Endothelial cell of umbilical vein (primary cell): Measurements from ENCODE around the gene METTL8. TPM values are rescaled to one million over a fixed set of nuclear protein-coding genes. Genes with fewer than 3 reads are reported as not detected.

ENCODE experiments used
- BruUV-seq: library from RNA; stranded (reverse); fragments of 400-500 nt; replicated peaks from 2 replicates; lab custom pipeline; 2021; lab: Mats Ljungman, UMichigan
- CTCF ChIA-PET: fragments of 300-600, 350-600 bp; sonication (Branson Sonifier 250); formaldehyde crosslinking; loops from one replicate; lab custom pipeline; 2021; ENCODE audit warnings: antibody characterized with exemption, inconsistent platforms; lab: Charles Lee
- POLR2A ChIA-PET: fragments of 300-600, 350-600 bp; sonication (Branson Sonifier 250); formaldehyde crosslinking; loops from one replicate; lab custom pipeline; 2021; ENCODE audit warnings: antibody characterized with exemption, inconsistent platforms; lab: Charles Lee
- DNase-seq: peaks from one replicate; pipeline ENCODE4 v3.0.0-alpha.2; 2011; ENCODE audit warnings: low read depth, low spot score
- FAIRE-seq: peaks from 2 replicates; lab custom pipeline; 2011; peaks lifted over from hg19 to GRCh38; lab: Jason Lieb, UNC
- H2AFZ ChIP-seq: 2 replicates; pipeline ENCODE4 v1.6.0; 2012; ENCODE audit warnings: low read depth, low read length, control low read depth, inconsistent platforms
- H3K27ac ChIP-seq: 2 replicates; pipeline ENCODE4 v1.5.1; 2011; ENCODE audit warnings: low read depth, mild to moderate bottlenecking, control low read depth, low read length, moderate library complexity; ENCODE audit not compliant: insufficient read depth
- H3K27me3 ChIP-seq, 2 experiments: 2 replicates each; pipeline versions ENCODE4 v1.6.0 to v1.6.1; 2011; ENCODE audit warnings: low read length in 2 of 2, mixed read lengths in 1 of 2; ENCODE audit not compliant: control insufficient read depth in 2 of 2, insufficient read depth in 2 of 2
- H3K36me3 ChIP-seq, 2 experiments: 2 replicates in 1 of 2; 3 replicates in 1 of 2; pipeline ENCODE4 v1.5.1; 2011; ENCODE audit warnings: low read length in 2 of 2, mild to moderate bottlenecking in 1 of 2, moderate library complexity in 1 of 2; ENCODE audit not compliant: control insufficient read depth in 2 of 2, insufficient read depth in 2 of 2; ENCODE audit errors: extremely low read depth in 1 of 2
- H3K4me1 ChIP-seq: 3 replicates; pipeline ENCODE4 v1.5.1; 2011; ENCODE audit warnings: mild to moderate bottlenecking, low read length; ENCODE audit not compliant: control insufficient read depth, insufficient read depth; ENCODE audit errors: extremely low read depth
- H3K4me2 ChIP-seq: 2 replicates; pipeline ENCODE4 v1.6.1; 2011; ENCODE audit warnings: low read length, control low read depth, mixed read lengths; ENCODE audit not compliant: insufficient read depth
- H3K4me3 ChIP-seq, 3 experiments: fragments of 200-600 bp in 1 of 3; sonication (generic), shearing (Covaris generic) in 1 of 3; replicated peaks in 1 of 3; 2 replicates each; pipeline ENCODE4 v1.5.1; 2011 to 2016; ENCODE audit warnings: control low read depth in 3 of 3, low read length in 3 of 3, mild to moderate bottlenecking in 2 of 3, inconsistent platforms in 1 of 3, low read depth in 1 of 3, moderate library complexity in 1 of 3; ENCODE audit not compliant: insufficient read depth in 1 of 3
- H3K79me2 ChIP-seq: 2 replicates; pipeline ENCODE4 v1.6.0; 2012; ENCODE audit warnings: low read length, inconsistent platforms; ENCODE audit not compliant: control insufficient read depth, insufficient read depth
- H3K9ac ChIP-seq: replicated peaks from 2 replicates; pipeline ENCODE3; 2011; ENCODE audit warnings: low read length, control low read depth; ENCODE audit not compliant: insufficient read depth; ENCODE audit errors: extremely low read depth
- H3K9me1 ChIP-seq: replicated peaks from 3 replicates; pipeline ENCODE4 v1.6.0; 2011; ENCODE audit warnings: mild to moderate bottlenecking, low read length; ENCODE audit not compliant: control insufficient read depth, insufficient read depth; ENCODE audit errors: extremely low read depth
- H3K9me3 ChIP-seq: replicated peaks from 2 replicates; pipeline ENCODE4 v1.5.1; 2012; ENCODE audit warnings: low read length, inconsistent platforms; ENCODE audit not compliant: control insufficient read depth, insufficient read depth
- H4K20me1 ChIP-seq: replicated peaks from 2 replicates; pipeline ENCODE3; 2011; ENCODE audit warnings: mild to moderate bottlenecking, low read length; ENCODE audit not compliant: control insufficient read depth, insufficient read depth; ENCODE audit errors: extremely low read depth
- CTCF ChIP-seq, 2 donors: IDR thresholded peaks; 1 replicate in 1 of 2; 2 replicates in 1 of 2; pipeline ENCODE4 v1.5.1; 2011; ENCODE audit warnings: low read length in 2 of 2, mild to moderate bottlenecking in 2 of 2, moderate library complexity in 2 of 2, control low read depth in 1 of 2, inconsistent platforms in 1 of 2, low read depth in 1 of 2; ENCODE audit not compliant: insufficient read depth in 1 of 2; ENCODE audit errors: extremely low read depth in 1 of 2
- EZH2 ChIP-seq: IDR thresholded peaks from 2 replicates; pipeline ENCODE4 v1.6.1; 2012; ENCODE audit warnings: borderline replicate concordance, low read depth, mild to moderate bottlenecking, moderate library complexity, low read length, inconsistent platforms; ENCODE audit not compliant: severe bottlenecking
- FOS ChIP-seq: IDR thresholded peaks from 2 replicates; pipeline ENCODE4 v1.6.1; 2011; ENCODE audit warnings: mild to moderate bottlenecking, low read length, moderate library complexity, borderline replicate concordance; ENCODE audit not compliant: insufficient read depth
- GATA2 ChIP-seq: IDR thresholded peaks from 2 replicates; pipeline ENCODE4 v1.7.0; 2011; ENCODE audit warnings: low read depth, mild to moderate bottlenecking, moderate library complexity, mixed read lengths, low read length; ENCODE audit not compliant: insufficient read length, insufficient read depth
- JUN ChIP-seq: IDR thresholded peaks from 2 replicates; pipeline ENCODE4 v1.6.1; 2011; ENCODE audit warnings: borderline replicate concordance, low read depth; ENCODE audit not compliant: insufficient read length, insufficient read depth
- MAX ChIP-seq: IDR thresholded peaks from 2 replicates; pipeline ENCODE4 v1.6.1; 2011; ENCODE audit not compliant: insufficient read depth, insufficient read length
- MYC ChIP-seq: IDR thresholded peaks from one replicate; pipeline ENCODE4 v1.6.1; 2011; ENCODE audit warnings: mild to moderate bottlenecking, low read depth, low read length
- POLR2A ChIP-seq: IDR thresholded peaks from 2 replicates; pipeline ENCODE4 v1.6.1; 2012; ENCODE audit warnings: low read depth, mild to moderate bottlenecking, control low read depth, low read length
- dilution Hi-C: fragments of 300-500 bp; cut with MboI; formaldehyde crosslinking; loops from one replicate; pipeline ENCODE4 v1.15.0; 2019; ENCODE audit warnings: low sequenced_read_pairs; ENCODE audit not compliant: extremely low pct_ligation_motif_present
- intact Hi-C: fragments of 100-400 bp; cut with micrococcal nuclease; formaldehyde crosslinking; loops from one replicate; pipeline ENCODE4 v1.10.0; 2022
- polyA plus RNA-seq, 4 experiments: library from polyadenylated mRNA; depleted of rRNA in 3 of 4; stranded (reverse) in 3 of 4; unstranded in 1 of 4; fragments of >200 nt; gene quantifications; 2 replicates each; pipeline versions ENCODE4 v1.2.1 to v1.2.3, GENCODE V29; 2011 to 2012; ENCODE audit warnings: missing spikeins in 1 of 4
- total RNA-seq: library from RNA; stranded (reverse); gene quantifications from 2 replicates; pipeline ENCODE4 v1.2.3, GENCODE V29; 2021

METTL8 gene
- total and polyA plus RNA-seq, 2 donors (not counting 3 experiments of a cell fraction or from before 2014, with no cell fraction given): 7.0 to 20.2 TPM

GRCh38 chr2:171386627-171387026, 47.2 kb downstream of the METTL8 start:
- H3K36me3 ChIP-seq: no peaks in the 10 kb centered on the region
- H3K27me3 ChIP-seq: no peaks in the 10 kb centered on the region
- FAIRE-seq: no peak
- no peaks in the 10 kb centered on the region for H3K79me2 ChIP-seq
- no TSS peak for BruUV-seq
- H4K20me1 ChIP-seq: no peaks in the 10 kb centered on the region
- DNase-seq: no peak
- peaks cover 12% of the 10 kb centered on the region for H3K4me1 ChIP-seq
- no peak overlapping the region for H3K27ac ChIP-seq
- no peak overlapping the region for H3K9ac ChIP-seq
- no peaks in the 10 kb centered on the region for H3K9me1 ChIP-seq
- dilution Hi-C loops (no loop called here), intact Hi-C loops (no loop called here)
- ChIA-PET CTCF (no interaction called here), POLR2A (no interaction called here)
- no peak overlapping the region for H3K4me3 ChIP-seq
- H2AFZ ChIP-seq: no peak overlapping the region
- H3K4me2 ChIP-seq: no peak overlapping the region
- no peaks in the 10 kb centered on the region for H3K9me3 ChIP-seq
- TF ChIP-seq CTCF (IDR thresholded peaks at IDR 0.05; ENCODE audit: extremely low read depth in 1 of 2, insufficient read depth in 1 of 2, low read depth in 1 of 2, low read length in 2 of 2) (no peak), POLR2A (no peak), GATA2 (no peak), FOS (no peak), MAX (no peak), JUN (no peak), MYC (no peak), EZH2 (no peak)
